HL-60 (cell line): ENCODE data around the gene NMU.

Experiments
- DNase-seq, 2 experiments: peaks; one replicate each; pipeline ENCODE4 v3.0.0-alpha.2; 2010 to 2020; ENCODE audit warnings: low read depth in 1 of 2, low spot score in 1 of 2
- H3K27ac ChIP-seq: fragments of 250-450 bp; sonication (Bioruptor Pico); replicated peaks from 2 replicates; pipeline ENCODE4 v1.5.1; 2020; ENCODE audit warnings: mild to moderate bottlenecking, moderate library complexity
- H3K27me3 ChIP-seq: fragments of 250-450 bp; sonication (Bioruptor Pico); 2 replicates; pipeline ENCODE4 v1.5.1; 2021; ENCODE audit warnings: mild to moderate bottlenecking, moderate library complexity; ENCODE audit not compliant: insufficient read depth, poor library complexity, severe bottlenecking
- H3K4me3 ChIP-seq: replicated peaks from 2 replicates; pipeline ENCODE4 v1.5.1; 2011; ENCODE audit warnings: mild to moderate bottlenecking, control low read depth, low read length; ENCODE audit not compliant: insufficient read depth
- GABPA ChIP-seq: IDR thresholded peaks from 2 replicates; pipeline ENCODE4 v1.6.1; 2012; ENCODE audit warnings: low read depth
- POLR2AphosphoS5 ChIP-seq: IDR thresholded peaks from 2 replicates; pipeline ENCODE4 v1.6.1; 2012; ENCODE audit warnings: low read depth
- SPI1 ChIP-seq: IDR thresholded peaks from 2 replicates; pipeline ENCODE4 v1.6.1; 2012; ENCODE audit warnings: low read depth, mild to moderate bottlenecking, borderline replicate concordance
- TF ChIP-seq, protein P1 (sequence below): IDR thresholded peaks from 2 replicates; pipeline ENCODE4 v1.6.1; 2012; ENCODE audit warnings: low read depth; ENCODE audit not compliant: insufficient replicate concordance
- TF ChIP-seq, protein P2 (sequence below): IDR thresholded peaks from one replicate; pipeline ENCODE4 v1.5.1; 2011; ENCODE audit warnings: low read length, control low read depth, inconsistent platforms; ENCODE audit not compliant: insufficient read depth

NMU gene

DNA sequence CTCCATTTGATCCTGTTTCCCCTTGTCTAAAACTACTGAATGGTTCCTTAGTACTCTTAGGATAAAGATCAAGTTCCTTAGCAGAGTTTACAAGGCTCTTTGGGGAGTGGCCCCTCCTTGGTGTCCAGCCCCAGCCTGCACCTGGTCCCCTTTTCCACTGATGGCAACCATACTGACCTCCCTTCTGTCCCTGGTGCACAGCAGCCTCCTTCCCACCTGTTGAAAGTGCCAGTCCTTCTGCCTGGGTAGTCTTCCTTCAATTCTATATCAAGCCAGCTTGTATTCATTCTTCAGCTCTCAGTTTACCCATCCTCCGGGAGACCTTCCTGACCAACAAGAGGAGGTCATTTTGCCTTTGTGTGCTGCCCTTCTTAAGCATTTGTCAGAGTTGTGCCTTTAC is 30.4 kb upstream of the NMU start:
- TF ChIP-seq POLR2AphosphoS5: no peak
- no peak for TF ChIP-seq SPI1
- TF ChIP-seq GABPA: no peak
- TF ChIP-seq, protein P1, sequence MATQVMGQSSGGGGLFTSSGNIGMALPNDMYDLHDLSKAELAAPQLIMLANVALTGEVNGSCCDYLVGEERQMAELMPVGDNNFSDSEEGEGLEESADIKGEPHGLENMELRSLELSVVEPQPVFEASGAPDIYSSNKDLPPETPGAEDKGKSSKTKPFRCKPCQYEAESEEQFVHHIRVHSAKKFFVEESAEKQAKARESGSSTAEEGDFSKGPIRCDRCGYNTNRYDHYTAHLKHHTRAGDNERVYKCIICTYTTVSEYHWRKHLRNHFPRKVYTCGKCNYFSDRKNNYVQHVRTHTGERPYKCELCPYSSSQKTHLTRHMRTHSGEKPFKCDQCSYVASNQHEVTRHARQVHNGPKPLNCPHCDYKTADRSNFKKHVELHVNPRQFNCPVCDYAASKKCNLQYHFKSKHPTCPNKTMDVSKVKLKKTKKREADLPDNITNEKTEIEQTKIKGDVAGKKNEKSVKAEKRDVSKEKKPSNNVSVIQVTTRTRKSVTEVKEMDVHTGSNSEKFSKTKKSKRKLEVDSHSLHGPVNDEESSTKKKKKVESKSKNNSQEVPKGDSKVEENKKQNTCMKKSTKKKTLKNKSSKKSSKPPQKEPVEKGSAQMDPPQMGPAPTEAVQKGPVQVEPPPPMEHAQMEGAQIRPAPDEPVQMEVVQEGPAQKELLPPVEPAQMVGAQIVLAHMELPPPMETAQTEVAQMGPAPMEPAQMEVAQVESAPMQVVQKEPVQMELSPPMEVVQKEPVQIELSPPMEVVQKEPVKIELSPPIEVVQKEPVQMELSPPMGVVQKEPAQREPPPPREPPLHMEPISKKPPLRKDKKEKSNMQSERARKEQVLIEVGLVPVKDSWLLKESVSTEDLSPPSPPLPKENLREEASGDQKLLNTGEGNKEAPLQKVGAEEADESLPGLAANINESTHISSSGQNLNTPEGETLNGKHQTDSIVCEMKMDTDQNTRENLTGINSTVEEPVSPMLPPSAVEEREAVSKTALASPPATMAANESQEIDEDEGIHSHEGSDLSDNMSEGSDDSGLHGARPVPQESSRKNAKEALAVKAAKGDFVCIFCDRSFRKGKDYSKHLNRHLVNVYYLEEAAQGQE: no peak
- TF ChIP-seq, protein P2, sequence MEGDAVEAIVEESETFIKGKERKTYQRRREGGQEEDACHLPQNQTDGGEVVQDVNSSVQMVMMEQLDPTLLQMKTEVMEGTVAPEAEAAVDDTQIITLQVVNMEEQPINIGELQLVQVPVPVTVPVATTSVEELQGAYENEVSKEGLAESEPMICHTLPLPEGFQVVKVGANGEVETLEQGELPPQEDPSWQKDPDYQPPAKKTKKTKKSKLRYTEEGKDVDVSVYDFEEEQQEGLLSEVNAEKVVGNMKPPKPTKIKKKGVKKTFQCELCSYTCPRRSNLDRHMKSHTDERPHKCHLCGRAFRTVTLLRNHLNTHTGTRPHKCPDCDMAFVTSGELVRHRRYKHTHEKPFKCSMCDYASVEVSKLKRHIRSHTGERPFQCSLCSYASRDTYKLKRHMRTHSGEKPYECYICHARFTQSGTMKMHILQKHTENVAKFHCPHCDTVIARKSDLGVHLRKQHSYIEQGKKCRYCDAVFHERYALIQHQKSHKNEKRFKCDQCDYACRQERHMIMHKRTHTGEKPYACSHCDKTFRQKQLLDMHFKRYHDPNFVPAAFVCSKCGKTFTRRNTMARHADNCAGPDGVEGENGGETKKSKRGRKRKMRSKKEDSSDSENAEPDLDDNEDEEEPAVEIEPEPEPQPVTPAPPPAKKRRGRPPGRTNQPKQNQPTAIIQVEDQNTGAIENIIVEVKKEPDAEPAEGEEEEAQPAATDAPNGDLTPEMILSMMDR: no peak
- Histone ChIP-seq H3K27ac (no peak overlapping the region), H3K4me3 (no peak overlapping the region), H3K27me3 (no peaks in the 10 kb centered on the region)
- DNase-seq: no peak

DNA sequence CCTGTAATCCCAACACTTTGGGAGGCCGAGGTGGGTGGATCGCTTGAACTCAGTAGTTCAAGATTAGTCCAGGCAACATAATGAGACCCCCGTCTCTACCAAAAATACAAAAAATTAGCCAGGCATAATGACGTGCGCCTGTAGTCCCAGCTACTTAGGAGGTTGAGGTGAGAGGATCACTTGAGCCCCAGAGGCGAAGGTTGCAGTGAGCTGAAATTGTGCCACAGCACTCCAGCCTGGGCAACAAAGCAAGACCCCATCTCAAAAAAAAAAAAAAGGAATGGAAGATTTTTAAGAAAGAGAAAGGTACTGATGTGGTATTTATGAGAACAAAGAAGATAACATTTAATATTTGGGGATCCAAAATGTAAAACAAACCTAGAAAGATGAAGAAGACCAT is 27.0 kb upstream of the NMU start:
- DNase-seq: no peak
- Histone ChIP-seq H3K27me3 (no peaks in the 10 kb centered on the region), H3K4me3 (no peak overlapping the region), H3K27ac (no peak overlapping the region)
- TF ChIP-seq GABPA (no peak), SPI1 (no peak), POLR2AphosphoS5 (no peak)
- TF ChIP-seq, protein P1: no peak
- TF ChIP-seq, protein P2: no peak

DNA sequence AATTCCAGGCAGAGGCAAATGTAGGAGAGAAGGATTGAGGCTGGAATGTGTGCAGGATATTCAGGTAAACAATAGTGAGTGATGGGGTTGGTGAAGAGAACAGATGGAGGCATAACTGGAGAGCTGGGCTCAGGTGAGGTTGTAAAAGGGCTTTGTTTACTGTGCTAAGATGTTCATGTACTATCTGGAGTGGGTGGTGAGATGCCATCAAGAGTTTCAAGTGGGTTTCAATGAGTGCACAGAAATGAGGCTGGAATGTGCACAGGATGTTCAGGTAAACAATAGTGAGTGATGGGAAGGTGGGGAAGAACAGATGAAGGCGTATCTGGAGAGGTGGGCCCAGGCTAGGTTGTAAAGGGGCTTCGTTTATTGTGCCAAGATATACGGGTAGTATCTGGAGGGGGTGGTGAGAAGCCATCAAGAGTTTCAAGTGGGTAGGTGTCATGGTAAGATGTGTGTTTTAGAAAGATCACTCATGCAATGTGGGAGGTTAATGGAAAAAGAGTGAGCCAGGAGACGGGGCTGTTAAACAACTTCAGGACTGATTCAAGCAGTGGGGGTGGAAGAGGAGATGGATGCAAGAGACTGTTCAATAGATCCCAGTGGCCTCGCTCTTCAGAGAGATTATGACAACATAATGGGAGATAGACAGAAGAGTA is 25.4 kb upstream of the NMU start:
- no peak for TF ChIP-seq SPI1
- no peak for TF ChIP-seq GABPA
- no peak for TF ChIP-seq POLR2AphosphoS5
- TF ChIP-seq, protein P1: no peak
- TF ChIP-seq, protein P2: no peak
- H3K27ac ChIP-seq: no peak overlapping the region

More for the DNA sequence above, 25.4 kb upstream of the NMU start:
- DNase-seq: no peak
- Histone ChIP-seq H3K27me3 (no peaks in the 10 kb centered on the region), H3K4me3 (no peak overlapping the region)
